Measurements from ENCODE around the gene COPS4.

- TF ChIP-seq, protein P1, sequence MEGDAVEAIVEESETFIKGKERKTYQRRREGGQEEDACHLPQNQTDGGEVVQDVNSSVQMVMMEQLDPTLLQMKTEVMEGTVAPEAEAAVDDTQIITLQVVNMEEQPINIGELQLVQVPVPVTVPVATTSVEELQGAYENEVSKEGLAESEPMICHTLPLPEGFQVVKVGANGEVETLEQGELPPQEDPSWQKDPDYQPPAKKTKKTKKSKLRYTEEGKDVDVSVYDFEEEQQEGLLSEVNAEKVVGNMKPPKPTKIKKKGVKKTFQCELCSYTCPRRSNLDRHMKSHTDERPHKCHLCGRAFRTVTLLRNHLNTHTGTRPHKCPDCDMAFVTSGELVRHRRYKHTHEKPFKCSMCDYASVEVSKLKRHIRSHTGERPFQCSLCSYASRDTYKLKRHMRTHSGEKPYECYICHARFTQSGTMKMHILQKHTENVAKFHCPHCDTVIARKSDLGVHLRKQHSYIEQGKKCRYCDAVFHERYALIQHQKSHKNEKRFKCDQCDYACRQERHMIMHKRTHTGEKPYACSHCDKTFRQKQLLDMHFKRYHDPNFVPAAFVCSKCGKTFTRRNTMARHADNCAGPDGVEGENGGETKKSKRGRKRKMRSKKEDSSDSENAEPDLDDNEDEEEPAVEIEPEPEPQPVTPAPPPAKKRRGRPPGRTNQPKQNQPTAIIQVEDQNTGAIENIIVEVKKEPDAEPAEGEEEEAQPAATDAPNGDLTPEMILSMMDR (IDR thresholded peaks at IDR 0.05), result no peak
- TF ChIP-seq POLR2A (IDR thresholded peaks at IDR 0.05) (no peak), EP300 (IDR thresholded peaks at IDR 0.05) (no peak)
Observed at GRCh38 chr4:83113429-83113786, 78.4 kb downstream of the COPS4 start.
